Mesodermal cell (in vitro differentiated cells): ENCODE data around the gene RAB35.

Source experiments
- H3K27ac ChIP-seq: 2 replicates; pipeline ENCODE4 v1.7.0; 2013; ENCODE audit warnings: mild to moderate bottlenecking, low read depth, low read length, moderate library complexity; ENCODE audit not compliant: severe bottlenecking
- H3K36me3 ChIP-seq: 2 replicates; pipeline ENCODE4 v1.7.1; 2013; ENCODE audit warnings: mild to moderate bottlenecking, low read length, moderate library complexity; ENCODE audit not compliant: control insufficient read depth, insufficient read depth
- H3K4me1 ChIP-seq: one replicate; pipeline ENCODE4 v1.7.1; 2013; ENCODE audit warnings: mild to moderate bottlenecking, low read length; ENCODE audit not compliant: insufficient read depth, control insufficient read depth, poor library complexity, severe bottlenecking
- H3K4me3 ChIP-seq: 2 replicates; pipeline ENCODE4 v1.7.0; 2013; ENCODE audit warnings: low read length, control low read depth, mild to moderate bottlenecking; ENCODE audit not compliant: insufficient read depth, poor library complexity, severe bottlenecking; ENCODE audit errors: extremely low read depth
- H3K9me3 ChIP-seq: 2 replicates; pipeline ENCODE4 v1.7.1; 2013; ENCODE audit warnings: mild to moderate bottlenecking, low read length, moderate library complexity; ENCODE audit not compliant: control insufficient read depth
- WGBS, 2 experiments: methylation state at CpG; one replicate each; pipeline ENCODE4 v1.1.5; 2013; ENCODE audit warnings: missing lambda C conversion rate in 2 of 2; ENCODE audit not compliant: insufficient coverage in 2 of 2; 5-methylcytosine and 5-hydroxymethylcytosine counted together

RAB35 gene

DNA sequence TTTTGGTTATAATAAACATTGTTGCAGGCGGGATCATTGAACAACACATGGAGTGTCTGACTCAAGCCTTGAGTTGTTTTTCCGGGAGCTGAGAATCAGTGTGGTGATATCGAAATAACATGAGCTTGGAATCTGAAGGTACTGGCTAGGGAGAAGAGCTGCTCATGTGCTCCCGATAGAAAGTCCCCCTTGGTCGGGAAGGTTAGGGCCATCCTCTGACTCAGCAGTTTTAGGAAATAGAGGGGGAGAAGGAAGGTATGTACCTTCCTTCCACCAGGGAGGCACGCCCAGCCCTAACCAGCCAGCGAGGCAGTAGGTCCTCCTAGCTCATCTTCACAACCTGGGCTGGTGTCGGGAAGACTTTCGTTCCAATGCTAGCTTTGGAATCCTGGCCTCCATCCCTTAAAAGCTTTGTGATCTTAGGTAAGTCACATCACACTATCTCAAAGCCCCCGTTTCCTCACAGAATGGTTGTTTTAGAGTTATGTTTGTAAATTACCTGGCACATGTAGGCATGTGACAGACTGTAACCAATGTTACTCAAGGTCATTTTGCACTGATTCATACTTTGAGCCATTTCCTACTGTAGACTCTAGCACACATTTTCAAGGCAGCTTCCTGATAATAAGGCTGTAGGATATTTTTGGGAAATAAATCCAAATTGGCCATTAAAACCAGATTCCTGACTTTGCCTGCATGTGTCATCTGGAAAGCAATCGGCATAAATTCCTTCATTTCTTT lies 1.9 kb upstream of the RAB35 start:
- peaks cover 21% of the 10 kb centered on the region for H3K36me3 ChIP-seq
- peak overlapping the region; percentile 73 for H3K4me3 ChIP-seq
- peak overlapping the region; percentile 7 for H3K27ac ChIP-seq
- 16 to 31% methylated on average over 5 to 10 of the region's 11 CpGs for WGBS, 2 experiments
- H3K4me1 ChIP-seq, result peaks cover 15% of the 10 kb centered on the region
- no peaks in the 10 kb centered on the region for H3K9me3 ChIP-seq

DNA sequence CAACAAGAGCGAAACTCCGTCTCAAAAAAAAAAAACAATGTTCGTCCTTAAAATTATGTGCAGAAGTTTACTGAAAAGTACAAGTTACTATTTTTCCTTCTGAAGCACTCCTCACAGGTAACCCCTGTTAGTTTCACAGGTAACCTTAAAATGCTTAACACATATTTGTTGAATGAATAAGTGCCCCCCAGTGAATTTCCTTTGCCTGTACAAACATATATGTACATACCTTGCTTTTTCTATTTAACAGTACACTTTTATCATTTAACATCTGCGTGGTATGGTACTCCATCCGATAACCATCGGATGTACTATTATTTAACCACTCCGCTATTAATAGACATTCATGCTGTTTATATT lies 1.4 kb upstream of the RAB35 start:
- Histone ChIP-seq H3K9me3 (no peaks in the 10 kb centered on the region), H3K4me3 (peak overlapping the region; percentile 73), H3K4me1 (peaks cover 15% of the 10 kb centered on the region), H3K27ac (peak overlapping the region; percentile 18), H3K36me3 (peaks cover 25% of the 10 kb centered on the region)
- WGBS, 2 experiments, result 0% methylated on average over 1 to 2 of the region's 7 CpGs

DNA sequence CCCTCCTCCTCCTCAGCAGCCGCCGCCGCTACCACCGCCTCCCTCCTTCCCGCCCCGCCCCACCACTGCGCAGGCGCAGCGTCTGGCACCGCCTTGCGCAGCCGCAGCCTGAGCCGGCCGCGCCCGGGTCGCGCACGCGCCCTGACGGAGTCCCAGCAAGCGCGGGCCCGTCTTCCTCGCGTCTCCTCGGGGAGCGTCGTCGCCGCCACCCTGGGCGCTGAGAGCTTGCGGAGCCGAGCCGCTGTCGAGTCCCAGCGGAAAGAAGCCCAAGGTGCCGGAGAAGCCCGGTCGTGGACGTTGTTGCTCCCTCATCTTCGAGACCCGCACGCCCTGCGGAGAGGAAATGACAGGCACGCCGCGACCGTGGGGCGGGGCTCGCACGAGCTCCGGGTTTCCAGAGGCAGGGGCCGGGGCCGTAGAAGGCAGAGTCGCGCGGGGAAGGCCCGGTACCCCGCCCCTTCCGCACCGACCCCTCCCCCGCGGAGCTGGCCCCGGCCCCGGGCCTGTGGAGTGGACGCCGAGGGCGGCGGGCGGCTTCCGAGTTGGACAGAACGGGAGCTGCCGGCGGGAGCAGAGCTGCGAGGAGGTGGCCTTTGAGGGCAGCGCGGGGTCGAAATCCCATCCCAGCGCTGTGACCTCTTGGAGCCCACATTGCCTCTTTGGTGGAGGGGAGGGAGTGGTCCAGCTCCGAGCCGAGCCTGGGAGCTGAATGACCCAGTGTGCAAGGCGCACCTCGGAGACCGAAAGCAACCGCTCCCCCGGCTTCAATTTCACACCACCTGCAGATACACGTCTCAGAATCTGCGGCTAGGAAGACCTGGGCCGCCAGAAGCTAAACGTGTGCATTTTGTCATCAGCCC lies 469 bp upstream of the RAB35 start:
- Histone ChIP-seq H3K4me3 (peak overlapping the region; percentile 73), H3K27ac (peak overlapping the region; percentile 86), H3K4me1 (peaks cover 15% of the 10 kb centered on the region), H3K36me3 (peaks cover 30% of the 10 kb centered on the region), H3K9me3 (no peaks in the 10 kb centered on the region)
- 0% methylated on average over 49 to 75 of the region's 91 CpGs for WGBS, 2 experiments

DNA sequence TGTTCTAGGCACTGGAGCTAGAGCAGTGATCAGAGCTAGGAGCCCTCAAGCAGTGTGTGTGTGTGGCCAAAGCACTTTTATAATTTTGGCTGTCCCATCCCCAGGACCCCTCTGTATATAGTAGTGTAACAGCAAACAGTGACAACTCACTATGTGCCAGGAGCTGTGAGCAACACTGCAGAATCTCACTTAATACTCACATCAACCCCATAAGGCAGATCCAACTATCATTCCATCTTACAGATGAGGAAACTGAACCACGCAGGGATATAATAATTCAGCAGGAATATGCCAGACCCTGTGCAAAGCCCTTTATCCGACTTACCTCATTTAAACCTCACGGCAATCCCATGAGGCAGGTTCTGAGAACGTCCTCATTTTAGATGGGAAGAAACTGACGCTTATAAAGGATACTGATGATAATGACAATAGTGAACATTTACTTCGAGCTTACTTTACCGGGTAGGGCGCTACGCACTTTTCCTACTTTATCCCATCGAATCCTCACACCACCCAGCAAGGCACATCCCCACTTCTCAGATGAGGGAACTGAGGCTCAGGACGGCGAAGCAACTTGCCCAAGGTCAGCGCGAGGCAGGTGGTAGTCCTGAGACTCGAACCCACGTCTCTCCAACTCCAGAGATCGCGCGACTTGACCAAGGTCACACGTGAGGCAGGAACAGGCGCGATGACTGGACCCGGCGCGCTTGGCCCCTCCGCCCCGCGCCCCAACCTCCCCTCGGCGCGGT lies 687 bp downstream of the RAB35 start:
- H3K36me3 ChIP-seq, result peaks cover 31% of the 10 kb centered on the region
- peaks cover 15% of the 10 kb centered on the region for H3K4me1 ChIP-seq
- H3K27ac ChIP-seq, result peak overlapping the region; percentile 16
- 14 to 22% methylated on average over 11 to 22 of the region's 31 CpGs for WGBS, 2 experiments
- H3K9me3 ChIP-seq, result no peaks in the 10 kb centered on the region
- H3K4me3 ChIP-seq, result peak overlapping the region; percentile 73

DNA sequence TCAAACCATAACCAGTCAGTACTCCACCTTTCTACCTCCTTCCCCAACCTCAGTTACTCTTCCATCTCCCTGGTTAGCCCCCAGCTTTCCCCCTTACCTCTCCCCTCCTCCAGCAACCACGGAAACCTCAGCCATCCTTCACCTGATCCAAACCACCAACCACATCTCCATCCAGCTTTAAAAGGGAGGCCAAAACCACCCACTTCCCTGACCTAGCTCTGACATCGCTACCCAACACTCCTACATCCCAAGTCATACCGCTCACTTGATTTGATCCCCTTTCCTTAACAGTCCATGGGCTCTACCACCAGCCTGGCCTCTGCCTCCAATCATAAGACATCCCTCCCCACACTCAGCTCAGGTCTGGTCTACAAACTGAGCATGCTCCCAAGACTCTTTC lies 1.5 kb downstream of the RAB35 start:
- WGBS, 2 experiments, result 93 to 94% methylated on average over 3 of the region's 3 CpGs
- H3K4me3 ChIP-seq, result peak overlapping the region; percentile 73
- H3K4me1 ChIP-seq, result peaks cover 18% of the 10 kb centered on the region
- H3K27ac ChIP-seq, result no peak overlapping the region
- no peaks in the 10 kb centered on the region for H3K9me3 ChIP-seq
- peaks cover 36% of the 10 kb centered on the region for H3K36me3 ChIP-seq

DNA sequence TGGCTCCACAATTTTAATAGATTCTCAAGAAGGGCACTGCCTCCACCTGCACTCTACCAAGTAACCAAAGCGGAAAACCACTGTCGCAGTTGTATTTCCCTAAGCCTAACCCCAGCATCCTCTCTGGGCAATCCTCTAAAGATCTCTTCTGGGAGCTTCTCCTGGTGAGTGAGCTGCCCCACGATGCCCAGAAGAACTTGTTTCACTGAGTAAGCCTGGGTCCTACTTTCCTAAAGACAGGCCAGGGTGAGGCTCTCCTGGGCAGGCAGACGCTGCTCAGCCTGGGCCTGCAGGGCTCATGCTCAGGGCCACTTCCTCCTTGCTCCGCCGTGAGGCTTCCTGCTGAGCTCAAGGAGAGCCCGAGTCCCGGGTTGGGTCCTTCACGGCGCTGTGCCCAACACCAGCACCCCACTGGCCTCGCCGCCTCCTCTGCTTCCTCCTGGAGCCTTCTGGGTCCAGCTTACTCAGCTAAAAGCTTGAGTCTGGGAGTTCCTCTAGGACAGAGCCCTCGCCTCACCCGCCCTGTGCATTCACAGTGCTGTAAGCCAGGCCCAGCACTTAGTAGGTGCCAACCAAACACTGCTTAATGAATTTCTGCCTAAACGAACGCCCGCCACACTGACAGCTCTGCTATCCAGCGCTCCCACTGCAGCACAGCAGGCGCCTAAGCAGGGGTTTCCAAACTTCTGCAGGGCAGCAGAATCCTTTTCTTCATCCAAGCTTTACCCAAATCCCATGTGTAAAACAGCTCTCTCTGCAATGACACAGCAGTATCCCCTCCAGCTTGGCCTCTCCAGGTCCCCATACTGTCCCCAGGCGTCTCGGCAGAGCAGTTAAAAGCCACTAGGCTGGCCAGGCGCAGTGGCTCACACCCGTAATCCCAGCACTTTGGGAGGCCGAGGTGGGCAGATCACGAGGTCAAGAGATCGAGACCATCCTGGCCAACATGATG lies 5.7 kb downstream of the RAB35 start:
- Histone ChIP-seq H3K27ac (peak overlapping the region; percentile 10), H3K36me3 (peaks cover 71% of the 10 kb centered on the region)

DNA sequence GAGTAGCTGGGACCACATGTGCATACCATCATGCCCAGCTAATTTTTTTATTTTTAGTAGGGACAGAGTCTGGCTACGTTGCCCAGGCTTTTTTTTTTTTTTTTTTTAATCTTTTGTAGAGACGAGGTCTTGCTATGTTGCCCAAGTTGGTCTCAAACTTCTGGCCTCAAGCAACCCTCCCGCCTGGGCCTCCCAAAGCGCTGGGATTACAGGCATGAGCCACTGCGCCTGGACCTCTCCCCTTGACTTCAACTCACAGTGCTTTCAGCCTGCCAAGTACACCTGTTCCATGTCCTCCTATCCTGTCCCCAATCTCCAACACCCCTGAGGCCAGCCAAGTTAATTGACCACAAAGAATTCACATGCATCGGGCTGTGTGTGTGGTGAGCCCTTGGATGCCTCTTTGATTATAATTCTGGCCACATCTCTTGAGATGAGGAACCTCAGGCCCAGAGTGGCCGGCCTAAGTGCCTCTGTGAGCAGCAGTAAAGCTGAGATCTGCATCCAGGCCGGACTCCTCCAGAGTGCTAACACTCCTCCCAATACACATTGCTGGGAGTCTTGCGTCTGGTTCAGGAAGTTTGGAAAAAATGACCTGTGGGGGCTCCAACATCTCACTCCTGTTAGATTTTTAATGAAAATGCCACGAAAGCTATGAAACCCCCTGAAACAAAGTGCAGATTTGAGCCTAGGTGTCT lies 6.8 kb downstream of the RAB35 start:
- Histone ChIP-seq H3K9me3 (no peaks in the 10 kb centered on the region), H3K4me3 (no peak overlapping the region), H3K27ac (no peak overlapping the region), H3K4me1 (peaks cover 9% of the 10 kb centered on the region), H3K36me3 (peaks cover 72% of the 10 kb centered on the region)
- WGBS, 2 experiments, result 92 to 97% methylated on average over 7 to 8 of the region's 10 CpGs

More for the DNA sequence above, 5.7 kb downstream of the RAB35 start:
- Histone ChIP-seq H3K9me3 (no peaks in the 10 kb centered on the region), H3K4me1 (peaks cover 18% of the 10 kb centered on the region), H3K4me3 (no peak overlapping the region)
- WGBS, 2 experiments, result 78 to 80% methylated on average over 22 to 23 of the region's 26 CpGs

DNA sequence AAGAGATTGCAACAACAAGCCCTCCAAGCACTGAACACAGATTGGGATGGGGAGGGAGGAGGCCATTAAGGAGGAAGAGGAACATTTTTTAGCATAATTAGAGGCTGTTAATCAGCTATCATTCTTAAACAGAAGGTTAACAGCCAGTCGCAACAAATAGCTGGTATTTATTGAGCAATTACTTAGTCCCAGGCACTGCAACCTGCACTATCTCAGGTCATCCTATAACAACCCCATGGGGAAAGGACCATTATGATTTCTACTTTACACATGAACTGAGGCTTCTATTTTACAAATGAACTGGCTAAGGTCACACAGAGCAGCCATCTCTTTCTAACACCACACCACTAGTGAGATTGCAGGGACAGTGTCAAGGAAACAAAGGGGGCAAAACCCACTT lies 10.4 kb downstream of the RAB35 start:
- Histone ChIP-seq H3K27ac (no peak overlapping the region), H3K9me3 (no peaks in the 10 kb centered on the region), H3K36me3 (peaks cover 84% of the 10 kb centered on the region), H3K4me3 (no peak overlapping the region), H3K4me1 (peaks cover 3% of the 10 kb centered on the region)
- WGBS, 2 experiments, result 100% methylated on average over 1 of the region's 1 CpG; no CpG with 5 or more reads in 1 of the 2 experiments

DNA sequence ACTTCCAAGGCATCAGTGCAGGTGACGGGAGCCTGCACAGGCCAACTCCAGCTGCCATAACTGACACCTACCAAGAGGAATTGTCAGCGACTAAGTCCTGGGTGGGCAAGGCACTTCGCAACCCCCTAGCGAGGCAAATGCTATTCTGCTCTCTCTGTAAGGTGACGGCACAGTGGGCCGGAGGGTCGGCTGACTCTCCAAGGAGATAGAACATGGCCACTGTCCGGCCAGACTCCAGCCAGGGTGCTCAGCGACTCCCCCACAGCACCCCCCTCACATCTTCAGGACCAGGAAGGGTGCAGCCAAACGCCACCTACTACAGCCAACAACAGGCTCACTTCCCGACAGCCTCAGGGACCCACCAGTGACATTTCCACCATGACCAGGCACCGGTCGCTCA lies 13.2 kb downstream of the RAB35 start:
- WGBS, 2 experiments, result 98% methylated on average over 11 to 12 of the region's 13 CpGs
- Histone ChIP-seq H3K4me1 (no peaks in the 10 kb centered on the region), H3K36me3 (peaks cover 95% of the 10 kb centered on the region), H3K27ac (no peak overlapping the region), H3K9me3 (no peaks in the 10 kb centered on the region), H3K4me3 (no peak overlapping the region)
